Measurements from ENCODE around the gene THBS4.
A peak's percentile ranks its signal among the peaks of the same experiment; 100 is the strongest.

The THBS4 gene

DNA sequence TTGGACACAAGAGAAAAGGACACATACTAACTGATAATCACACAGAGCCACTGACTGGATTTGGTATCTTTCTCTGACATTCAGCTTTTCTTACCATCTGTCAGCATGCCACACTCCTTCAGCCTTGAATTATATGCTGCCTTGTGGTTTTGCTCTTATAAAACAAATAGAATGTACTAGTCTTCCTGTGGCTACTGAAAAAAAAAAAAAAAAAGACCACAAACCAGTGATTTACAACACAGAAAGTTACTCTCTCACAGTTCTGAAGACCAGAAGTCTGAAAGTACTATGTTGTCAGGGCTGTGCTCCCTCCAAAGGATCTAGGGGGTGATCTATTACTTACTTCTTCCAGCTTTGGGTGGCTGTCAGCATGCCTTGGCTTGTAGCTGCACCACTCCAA lies 82.3 kb downstream of the THBS4 start:
- no peak for DNase-seq (ENCODE audit: insufficient read length, low spot score)
- TF ChIP-seq SPI1 (IDR thresholded peaks at IDR 0.05; ENCODE audit: low read depth, low read length): no peak
- no peak for TF ChIP-seq TAF1 (IDR thresholded peaks at IDR 0.05; ENCODE audit: low read depth, low read length)
- no peak for TF ChIP-seq POLR2AphosphoS5 (IDR thresholded peaks at IDR 0.05; ENCODE audit: low read depth, low read length)
- TF ChIP-seq PAX5 (IDR thresholded peaks at IDR 0.05; ENCODE audit: insufficient read depth, low read length, severe bottlenecking): no peak
- no peak for TF ChIP-seq POU2F2 (IDR thresholded peaks at IDR 0.05; ENCODE audit: low read depth, low read length)
- TF ChIP-seq POLR2A (IDR thresholded peaks at IDR 0.05; ENCODE audit: low read depth, low read length): no peak
- FAIRE-seq: no peak

GRCh38 chr5:80119372-80119771 lies 84.2 kb downstream of the THBS4 start:
- TF ChIP-seq POLR2AphosphoS5 (IDR thresholded peaks at IDR 0.05; ENCODE audit: low read depth, low read length): no peak
- TF ChIP-seq POU2F2 (IDR thresholded peaks at IDR 0.05; ENCODE audit: low read depth, low read length): no peak
- no peak for TF ChIP-seq PAX5 (IDR thresholded peaks at IDR 0.05; ENCODE audit: insufficient read depth, low read length, severe bottlenecking)
- no peak for TF ChIP-seq POLR2A (IDR thresholded peaks at IDR 0.05; ENCODE audit: low read depth, low read length)
- no peak for TF ChIP-seq TAF1 (IDR thresholded peaks at IDR 0.05; ENCODE audit: low read depth, low read length)
- TF ChIP-seq SPI1 (IDR thresholded peaks at IDR 0.05; ENCODE audit: low read depth, low read length): no peak
- DNase-seq (ENCODE audit: insufficient read length, low spot score) (no peak), FAIRE-seq (no peak)

- TF ChIP-seq TAF1 (IDR thresholded peaks at IDR 0.05; ENCODE audit: low read depth, low read length) (no peak), POLR2AphosphoS5 (IDR thresholded peaks at IDR 0.05; ENCODE audit: low read depth, low read length) (no peak), POLR2A (IDR thresholded peaks at IDR 0.05; ENCODE audit: low read depth, low read length) (no peak), SPI1 (IDR thresholded peaks at IDR 0.05; ENCODE audit: low read depth, low read length) (peak; percentile 33; the same call in 1 of the 2 replicates), PAX5 (IDR thresholded peaks at IDR 0.05; ENCODE audit: insufficient read depth, low read length, severe bottlenecking) (no peak)
These were observed 87.4 kb downstream of the THBS4 start for GRCh38 chr5:80122579-80122978.

GRCh38 chr5:80124121-80124918 lies 89.2 kb downstream of the THBS4 start:
- no peak for FAIRE-seq

More at GRCh38 chr5:80122579-80122978, 87.4 kb downstream of the THBS4 start:
- DNase-seq (ENCODE audit: insufficient read length, low spot score) (no peak), FAIRE-seq (peak; percentile 26)

GRCh38 chr5:80125022-80125961 lies 90.1 kb downstream of the THBS4 start:
- TF ChIP-seq SPI1 (IDR thresholded peaks at IDR 0.05; ENCODE audit: low read depth, low read length): peak; percentile 98
- 0 out of 2 replicates have a peak, but pooled peaks have one; percentile 38 for TF ChIP-seq POU2F2 (IDR thresholded peaks at IDR 0.05; ENCODE audit: low read depth, low read length)
- TF ChIP-seq POLR2A (IDR thresholded peaks at IDR 0.05; ENCODE audit: low read depth, low read length): no peak
- no peak for TF ChIP-seq PAX5 (IDR thresholded peaks at IDR 0.05; ENCODE audit: insufficient read depth, low read length, severe bottlenecking)
- no peak for TF ChIP-seq TAF1 (IDR thresholded peaks at IDR 0.05; ENCODE audit: low read depth, low read length)
- DNase-seq (ENCODE audit: insufficient read length, low spot score) (no peak), FAIRE-seq (peak; percentile 92)

More at GRCh38 chr5:80124121-80124918, 89.2 kb downstream of the THBS4 start:
- no peak for DNase-seq (ENCODE audit: insufficient read length, low spot score)
- no peak for TF ChIP-seq SPI1 (IDR thresholded peaks at IDR 0.05; ENCODE audit: low read depth, low read length)
- TF ChIP-seq PAX5 (IDR thresholded peaks at IDR 0.05; ENCODE audit: insufficient read depth, low read length, severe bottlenecking): no peak
- no peak for TF ChIP-seq POLR2A (IDR thresholded peaks at IDR 0.05; ENCODE audit: low read depth, low read length)
- TF ChIP-seq TAF1 (IDR thresholded peaks at IDR 0.05; ENCODE audit: low read depth, low read length): no peak
- no peak for TF ChIP-seq POLR2AphosphoS5 (IDR thresholded peaks at IDR 0.05; ENCODE audit: low read depth, low read length)
- TF ChIP-seq POU2F2 (IDR thresholded peaks at IDR 0.05; ENCODE audit: low read depth, low read length): no peak

DNA sequence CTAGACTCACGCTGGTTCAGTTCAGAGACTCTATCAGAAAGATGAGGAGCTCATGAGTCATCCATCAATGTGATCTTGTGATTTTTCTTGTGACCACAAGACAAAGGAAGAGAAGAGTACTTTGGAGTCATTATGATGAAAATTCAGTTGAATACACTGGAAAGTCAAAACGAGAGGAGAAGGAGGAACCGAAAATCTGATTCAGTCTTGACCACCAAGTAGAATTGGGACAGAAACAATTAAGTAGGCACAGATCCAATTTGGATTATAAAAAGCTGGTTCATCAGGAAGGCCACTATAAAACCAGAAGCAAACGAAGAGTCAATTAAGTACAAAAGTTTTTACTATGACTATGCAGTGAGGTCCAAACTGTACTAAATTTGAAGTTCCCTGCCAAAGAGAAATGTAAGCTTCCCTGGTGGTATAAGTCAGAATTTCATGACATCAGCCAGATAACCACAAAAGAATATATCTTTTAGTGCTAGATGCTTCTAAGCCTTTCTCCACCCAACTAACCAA lies 90.9 kb downstream of the THBS4 start:
- no peak for FAIRE-seq
- DNase-seq (ENCODE audit: insufficient read length, low spot score): no peak
- TF ChIP-seq SPI1 (IDR thresholded peaks at IDR 0.05; ENCODE audit: low read depth, low read length): peak; percentile 97
- no peak for TF ChIP-seq POU2F2 (IDR thresholded peaks at IDR 0.05; ENCODE audit: low read depth, low read length)

- no peak for DNase-seq (ENCODE audit: insufficient read length, low spot score)
- peak; percentile 16; the same call in 1 of the 2 replicates for TF ChIP-seq SPI1 (IDR thresholded peaks at IDR 0.05; ENCODE audit: low read depth, low read length)
- TF ChIP-seq POLR2AphosphoS5 (IDR thresholded peaks at IDR 0.05; ENCODE audit: low read depth, low read length): no peak
- FAIRE-seq: peak; percentile 51
These were observed 92.0 kb downstream of the THBS4 start for GRCh38 chr5:80127116-80127552.

GRCh38 chr5:80128141-80128540 lies 93.0 kb downstream of the THBS4 start:
- FAIRE-seq: no peak
- no peak for TF ChIP-seq PAX5 (IDR thresholded peaks at IDR 0.05; ENCODE audit: insufficient read depth, low read length, severe bottlenecking)
- no peak for TF ChIP-seq POU2F2 (IDR thresholded peaks at IDR 0.05; ENCODE audit: low read depth, low read length)
- no peak for TF ChIP-seq SPI1 (IDR thresholded peaks at IDR 0.05; ENCODE audit: low read depth, low read length)
- TF ChIP-seq TAF1 (IDR thresholded peaks at IDR 0.05; ENCODE audit: low read depth, low read length): no peak
- TF ChIP-seq POLR2AphosphoS5 (IDR thresholded peaks at IDR 0.05; ENCODE audit: low read depth, low read length): no peak
- TF ChIP-seq POLR2A (IDR thresholded peaks at IDR 0.05; ENCODE audit: low read depth, low read length): no peak
- no peak for DNase-seq (ENCODE audit: insufficient read length, low spot score)

DNA sequence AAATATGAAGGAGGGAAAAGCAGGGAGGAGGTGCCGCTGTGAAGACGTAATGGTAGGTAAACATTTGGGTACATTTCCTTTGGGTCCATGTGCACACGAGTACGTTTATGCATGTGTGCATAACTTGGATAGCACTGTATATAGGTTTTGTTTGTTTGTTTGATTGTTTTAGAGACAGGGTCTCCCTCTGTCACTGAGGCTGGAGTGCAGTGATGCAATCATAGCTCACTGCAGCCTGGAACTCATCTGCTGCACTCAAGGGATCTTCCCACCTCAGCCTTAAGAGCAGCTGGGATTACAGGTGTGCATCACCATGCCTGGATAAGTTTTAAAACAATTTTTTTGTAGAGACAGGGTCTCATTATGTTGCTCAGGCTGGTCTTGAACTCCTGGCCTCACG lies 94.0 kb downstream of the THBS4 start:
- TF ChIP-seq PAX5 (IDR thresholded peaks at IDR 0.05; ENCODE audit: insufficient read depth, low read length, severe bottlenecking) (no peak), TAF1 (IDR thresholded peaks at IDR 0.05; ENCODE audit: low read depth, low read length) (no peak), POLR2A (IDR thresholded peaks at IDR 0.05; ENCODE audit: low read depth, low read length) (no peak), POU2F2 (IDR thresholded peaks at IDR 0.05; ENCODE audit: low read depth, low read length) (no peak), POLR2AphosphoS5 (IDR thresholded peaks at IDR 0.05; ENCODE audit: low read depth, low read length) (no peak), SPI1 (IDR thresholded peaks at IDR 0.05; ENCODE audit: low read depth, low read length) (no peak)
- DNase-seq (ENCODE audit: insufficient read length, low spot score) (no peak), FAIRE-seq (no peak)
